AG20443 (cell line): ENCODE data around the gene PRKN.
"Not testable (repeated sequence)": the region's sequence is repeated elsewhere in the genome, so short reads cannot be mapped to it uniquely, and the experiment has no call there.

Experiments used
- DNase-seq: peaks from one replicate; pipeline ENCODE4 v3.0.0; 2012; ENCODE audit warnings: low spot score, mixed read lengths

PRKN gene

GRCh38 chr6:162532283-162533008 lies 195.1 kb downstream of the PRKN start:
- no peak for DNase-seq

DNA sequence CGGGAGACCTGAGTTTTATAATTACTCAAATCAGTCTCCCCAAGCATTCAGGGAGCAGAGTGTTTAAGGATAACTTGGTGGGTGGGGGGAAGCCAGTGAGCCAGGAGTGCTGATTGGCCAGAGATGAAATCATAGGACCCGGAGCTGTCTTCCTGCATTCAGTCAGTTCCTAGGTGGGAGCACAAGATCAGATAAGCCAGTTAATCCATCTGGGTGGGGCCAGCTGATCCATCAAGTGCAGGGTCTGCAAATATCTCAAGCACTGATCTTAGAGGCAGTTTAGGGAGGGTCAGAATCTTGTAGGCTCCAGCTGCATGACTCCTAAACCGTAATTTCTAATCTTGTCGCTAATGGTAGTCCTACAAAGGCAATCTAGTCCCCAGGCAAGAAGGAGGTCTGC lies 196.2 kb downstream of the PRKN start:
- DNase-seq, result not testable (repeated sequence)

DNA sequence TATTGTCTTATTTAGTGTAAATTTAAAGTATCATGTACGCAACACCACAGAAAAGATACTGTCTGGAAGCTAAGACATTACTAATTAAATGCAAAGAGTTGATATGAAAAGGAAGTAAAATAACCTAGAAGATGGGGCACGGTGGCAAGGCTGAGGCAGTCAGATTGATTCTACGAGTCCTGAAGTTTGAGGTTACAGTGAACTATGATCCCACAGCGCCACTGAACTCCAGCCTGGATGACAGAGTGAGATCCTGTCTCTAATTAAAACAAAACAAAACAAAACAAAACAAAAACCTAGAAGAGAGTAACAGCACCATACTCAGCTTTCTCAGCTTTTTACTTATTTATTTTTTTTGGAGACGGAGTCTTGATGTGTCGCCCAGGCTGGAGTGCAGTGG lies 199.0 kb downstream of the PRKN start:
- DNase-seq, result no peak

GRCh38 chr6:162526960-162527359 lies 200.6 kb downstream of the PRKN start:
- no peak for DNase-seq

GRCh38 chr6:162525181-162525580 lies 202.4 kb downstream of the PRKN start:
- DNase-seq, result no peak

- no peak for DNase-seq
Observed at GRCh38 chr6:162512744-162513143, 214.8 kb downstream of the PRKN start.

GRCh38 chr6:162497389-162497788 lies 230.2 kb downstream of the PRKN start:
- no peak for DNase-seq

- DNase-seq, result no peak
Observed at GRCh38 chr6:162493917-162494316, 233.6 kb downstream of the PRKN start.

DNA sequence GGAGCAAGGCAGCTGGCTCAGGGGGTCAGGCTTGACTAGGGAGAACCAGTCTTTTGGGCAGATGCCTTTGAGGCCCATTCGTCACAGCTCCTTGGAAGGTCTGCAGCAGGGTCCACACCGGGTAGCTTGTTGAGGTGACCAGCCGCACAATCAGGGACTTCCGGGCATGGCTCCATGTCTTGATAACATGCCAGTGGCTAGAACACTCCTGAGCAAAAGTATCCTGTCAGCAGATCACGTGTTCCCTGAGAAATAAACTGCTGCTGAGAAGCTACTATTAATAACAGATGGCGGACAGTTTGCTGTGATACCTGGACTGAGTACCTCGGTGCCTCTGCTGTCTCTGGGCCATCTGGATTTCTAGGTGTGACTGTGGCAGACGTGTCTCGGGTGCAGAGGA lies 235.9 kb downstream of the PRKN start:
- DNase-seq, result no peak

- DNase-seq, result no peak
Observed at GRCh38 chr6:162489101-162489976, 238.2 kb downstream of the PRKN start.

- no peak for DNase-seq
Observed at GRCh38 chr6:162488444-162488843, 239.1 kb downstream of the PRKN start.

DNA sequence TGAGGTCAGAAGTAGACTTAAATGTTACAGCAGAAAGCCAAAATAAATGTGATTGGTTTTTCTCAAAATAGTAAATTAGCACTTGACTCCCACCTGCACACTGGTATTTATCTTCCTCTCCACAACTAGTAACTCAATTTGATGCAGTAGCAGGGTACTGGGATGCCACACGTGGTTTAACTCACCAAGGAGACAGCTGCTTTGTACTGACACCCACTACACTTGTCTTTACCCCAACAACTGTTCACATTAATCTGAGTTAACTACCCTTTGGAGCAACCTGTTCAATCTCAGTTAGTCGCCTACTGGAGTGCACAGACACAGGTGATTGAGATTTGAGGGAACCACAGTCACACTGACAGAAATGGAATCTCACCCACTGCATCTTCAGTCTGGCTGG lies 242.1 kb downstream of the PRKN start:
- no peak for DNase-seq

DNA sequence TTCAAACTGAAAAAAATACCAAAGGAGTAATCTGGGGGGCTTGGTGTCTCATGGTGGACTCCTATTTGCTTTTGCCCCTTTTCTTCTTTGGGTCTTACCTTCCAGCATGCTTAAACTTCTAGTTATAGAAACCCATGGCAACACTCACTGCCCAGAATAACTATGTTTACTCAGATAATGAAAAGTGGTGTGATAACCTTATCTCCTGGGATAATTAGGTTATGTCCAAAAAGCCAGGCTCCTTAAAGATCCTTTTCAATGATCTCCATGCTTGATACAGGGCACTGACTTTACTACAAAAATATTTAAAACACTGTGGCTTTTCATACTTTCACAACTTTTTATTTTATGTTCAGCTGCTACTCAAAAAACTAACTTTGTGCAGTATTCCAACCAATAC lies 245.6 kb downstream of the PRKN start:
- DNase-seq, result no peak

GRCh38 chr6:162481320-162481719 lies 246.2 kb downstream of the PRKN start:
- no peak for DNase-seq

GRCh38 chr6:162478192-162478671 lies 249.3 kb downstream of the PRKN start:
- no peak for DNase-seq

GRCh38 chr6:162474722-162475121 lies 252.8 kb downstream of the PRKN start:
- DNase-seq, result no peak

DNA sequence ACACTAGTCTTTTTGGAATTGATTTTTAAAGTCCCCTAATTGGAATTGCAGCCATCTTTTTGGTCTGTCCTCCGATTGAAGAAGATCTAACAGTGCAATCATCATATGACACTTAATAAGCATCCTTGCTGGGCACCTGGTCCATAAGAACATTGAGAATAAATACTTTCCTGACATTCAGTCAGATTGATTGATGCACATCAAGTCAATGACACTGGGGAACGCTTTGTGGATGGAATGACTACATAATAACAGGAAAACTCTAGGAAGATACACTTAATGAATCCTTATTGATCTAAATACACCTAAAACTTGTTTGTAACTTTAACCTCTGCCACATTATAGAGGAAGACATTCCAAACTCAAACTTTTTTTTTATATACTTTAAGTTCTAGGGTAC lies 255.7 kb downstream of the PRKN start:
- no peak for DNase-seq

- DNase-seq, result peak; percentile 21
Observed at GRCh38 chr6:162468326-162468725, 259.2 kb downstream of the PRKN start.

GRCh38 chr6:162467679-162468078 lies 259.9 kb downstream of the PRKN start:
- DNase-seq, result no peak

- no peak for DNase-seq
Observed at GRCh38 chr6:162463576-162463975, 264.0 kb downstream of the PRKN start.

DNA sequence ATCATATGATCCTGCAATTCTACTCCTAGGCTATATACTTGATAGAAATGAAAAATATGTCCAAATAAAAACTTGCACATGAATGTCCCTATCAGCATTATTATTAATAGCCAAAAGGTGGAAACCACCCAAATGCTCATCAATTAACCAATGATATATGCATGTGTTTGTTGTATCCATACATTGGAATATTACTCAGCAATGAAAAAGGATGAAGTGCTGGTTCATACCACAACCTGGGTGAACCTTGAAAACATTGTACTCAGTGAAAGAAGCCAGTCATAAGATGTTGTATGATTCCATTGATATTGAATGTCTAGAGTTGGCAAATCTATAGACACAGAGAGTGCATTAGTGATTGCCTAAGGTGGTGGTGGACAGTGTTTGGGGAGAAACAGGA lies 267.6 kb downstream of the PRKN start:
- DNase-seq, result no peak

DNA sequence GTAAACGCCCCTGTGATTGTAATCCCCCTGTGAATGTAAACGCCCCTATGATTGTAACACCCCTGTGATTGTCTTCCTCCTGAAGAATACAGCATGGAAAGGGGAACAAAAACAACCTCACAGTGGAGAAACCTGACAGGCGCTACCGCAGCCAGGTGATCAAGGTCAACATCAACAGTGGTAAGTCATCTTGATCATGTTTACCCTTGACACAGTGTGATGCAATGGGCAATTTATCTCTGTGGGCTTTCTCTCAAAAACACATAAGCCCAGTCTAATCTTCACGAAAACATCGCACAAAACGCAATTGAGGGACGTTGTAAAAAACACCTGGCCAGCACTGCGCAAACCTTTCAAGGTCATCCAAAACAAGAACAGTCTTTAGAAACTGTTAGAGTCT lies 277.2 kb downstream of the PRKN start:
- DNase-seq, result no peak

DNA sequence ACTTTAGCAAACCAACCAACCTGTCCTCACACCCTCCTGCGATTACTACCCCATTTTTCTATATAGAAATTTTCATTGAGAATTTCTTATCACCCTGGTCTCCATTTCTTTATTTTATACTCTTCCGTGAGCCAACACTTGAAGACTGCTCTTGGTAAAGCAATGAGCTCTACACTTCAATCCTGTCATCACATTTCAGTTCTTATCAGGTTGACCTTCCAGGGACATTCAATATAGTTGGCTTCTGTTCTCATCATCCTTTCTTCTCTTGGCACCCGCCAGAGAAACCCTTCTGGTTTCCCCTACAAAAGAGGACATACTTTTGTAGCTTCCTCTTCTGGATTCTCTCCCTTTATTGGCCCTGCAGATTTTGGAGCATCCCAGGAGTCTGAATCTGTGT lies 279.3 kb downstream of the PRKN start:
- DNase-seq, result no peak
